ENCODE measurements around the gene CLIP3. TPM values are rescaled to one million over a fixed set of nuclear protein-coding genes. Genes with fewer than 3 reads are reported as not detected.
"Not testable (repeated sequence)": the region's sequence is repeated elsewhere in the genome, so short reads cannot be mapped to it uniquely, and the experiment has no call there.

CLIP3 gene
- total RNA-seq, 1 donor from 2014 or later, result 27.1 TPM

DNA sequence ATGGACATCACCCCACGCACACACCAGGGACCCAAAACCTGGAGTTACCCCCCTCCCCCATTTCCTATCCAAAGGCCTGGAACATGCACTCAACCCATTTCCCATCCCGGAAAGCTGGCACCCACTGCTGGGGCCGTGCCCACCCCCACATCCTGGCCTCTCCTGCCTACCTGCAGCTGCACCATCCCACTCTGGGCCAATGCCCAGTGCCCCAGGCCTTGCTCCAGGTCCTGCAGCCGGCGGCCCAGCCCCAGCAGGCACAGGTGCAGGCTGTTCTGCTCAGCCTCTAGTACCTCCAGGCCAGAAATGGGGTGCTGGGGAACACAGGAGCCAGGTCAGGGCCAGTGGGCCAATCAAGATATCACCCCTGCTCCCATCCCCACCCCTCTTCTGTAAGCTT is 25.7 kb downstream of the CLIP3 start:
- DNase-seq, result no peak

GRCh38 chr19:36003284-36003683 is 29.4 kb downstream of the CLIP3 start:
- DNase-seq, result no peak

DNA sequence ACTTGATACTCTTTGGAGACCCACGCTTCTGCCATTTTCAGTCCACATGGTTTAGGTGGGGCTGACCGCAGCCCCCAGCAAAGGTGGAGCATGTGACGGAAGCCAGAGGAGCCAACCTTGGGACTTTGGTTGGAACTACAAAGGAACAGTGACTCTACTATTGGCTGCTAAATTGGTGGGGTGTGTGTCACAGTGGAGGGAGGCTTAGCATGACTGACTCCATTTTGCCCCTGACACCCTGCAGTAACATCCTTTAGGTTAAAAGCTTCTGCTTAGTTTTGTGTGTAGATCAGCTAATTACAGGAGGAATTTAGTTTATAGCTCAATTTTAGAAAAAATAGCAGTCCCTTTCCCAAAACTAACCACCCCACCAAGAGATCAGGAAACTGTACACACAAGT is 31.1 kb downstream of the CLIP3 start:
- DNase-seq, result no peak

GRCh38 chr19:35996777-35997176 is 35.9 kb downstream of the CLIP3 start:
- DNase-seq, result no peak

GRCh38 chr19:35995048-35995993 is 37.4 kb downstream of the CLIP3 start, which contains the start of gene SDHAF1:
Gene SDHAF1, plus strand, starts transcription at chr19:35995188. Its CDS starts 87 bp downstream, at chr19:35995275.
- DNase-seq, result peak; percentile 95

DNA sequence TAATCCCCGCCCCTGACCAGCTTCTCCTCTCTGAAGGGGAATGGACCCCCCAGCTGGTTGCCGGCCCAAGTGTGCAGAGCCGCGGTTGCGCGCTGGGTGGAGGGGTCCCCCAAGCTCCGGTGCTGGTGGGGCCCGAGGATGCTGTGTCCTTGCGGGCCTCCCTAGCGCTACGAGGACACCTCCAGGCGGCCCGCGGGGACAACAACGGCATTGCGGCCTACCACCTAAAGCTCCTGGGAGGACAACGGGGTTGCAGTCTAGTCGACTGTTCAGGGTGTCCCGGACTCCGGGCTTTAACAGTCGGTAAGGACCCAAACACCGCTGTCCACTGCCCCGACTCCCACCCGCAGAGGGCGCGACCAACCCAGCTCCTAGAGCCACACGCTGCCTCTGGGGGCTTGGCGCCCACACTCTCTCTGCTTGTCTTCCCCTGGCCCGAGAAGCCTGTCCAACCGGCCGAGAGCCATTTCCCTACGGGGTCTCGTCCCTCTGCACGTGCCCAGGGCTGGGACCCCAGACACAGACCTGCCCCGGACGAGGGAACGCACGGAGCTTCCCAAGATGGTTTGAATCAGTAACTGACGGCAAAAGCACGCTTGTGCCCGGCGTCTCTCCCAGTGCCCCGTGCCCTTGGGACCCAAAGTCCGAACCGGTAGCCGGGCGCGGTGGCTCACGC is 38.6 kb downstream of the CLIP3 start:
- DNase-seq, result no peak

DNA sequence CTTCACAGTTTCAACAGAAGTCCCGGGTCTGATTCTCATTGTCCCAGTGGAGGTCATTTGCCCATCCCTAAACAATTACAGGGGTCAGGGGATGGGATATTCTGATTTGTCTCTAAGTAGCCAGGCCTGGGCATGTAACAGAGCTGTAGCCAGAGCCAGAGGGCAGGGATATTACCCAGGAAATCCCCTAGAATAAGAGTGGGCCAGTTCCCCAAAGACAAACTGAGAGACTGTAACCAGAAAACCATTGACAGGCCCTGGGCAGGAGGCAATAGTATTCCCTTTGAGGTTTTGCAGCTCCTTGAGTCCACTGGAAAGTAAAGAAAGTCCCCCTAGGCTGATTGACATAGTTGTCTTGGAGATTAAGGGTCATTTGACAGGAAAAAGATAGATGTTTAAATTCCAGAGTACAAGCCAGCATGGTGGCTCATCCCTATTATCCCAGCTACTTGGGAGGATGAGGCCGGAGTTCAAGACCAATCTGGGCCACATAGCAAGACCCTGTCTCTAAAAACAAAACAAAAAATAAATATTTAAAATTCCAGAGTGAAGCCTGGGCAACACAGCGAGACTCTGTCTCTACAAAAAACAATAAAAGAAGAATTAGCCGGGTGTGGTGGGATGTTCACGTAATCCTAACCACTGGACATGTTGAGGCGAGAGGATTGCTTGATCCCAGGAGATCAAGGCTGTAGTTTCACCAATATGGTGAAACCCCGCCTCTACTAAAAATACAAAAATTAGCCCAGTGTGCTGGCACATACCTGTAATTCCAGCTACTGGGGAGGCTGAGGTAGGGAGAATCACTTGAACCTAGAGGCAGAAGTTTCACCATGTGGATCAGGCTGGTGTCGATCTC is 39.5 kb downstream of the CLIP3 start:
- DNase-seq, result no peak

DNA sequence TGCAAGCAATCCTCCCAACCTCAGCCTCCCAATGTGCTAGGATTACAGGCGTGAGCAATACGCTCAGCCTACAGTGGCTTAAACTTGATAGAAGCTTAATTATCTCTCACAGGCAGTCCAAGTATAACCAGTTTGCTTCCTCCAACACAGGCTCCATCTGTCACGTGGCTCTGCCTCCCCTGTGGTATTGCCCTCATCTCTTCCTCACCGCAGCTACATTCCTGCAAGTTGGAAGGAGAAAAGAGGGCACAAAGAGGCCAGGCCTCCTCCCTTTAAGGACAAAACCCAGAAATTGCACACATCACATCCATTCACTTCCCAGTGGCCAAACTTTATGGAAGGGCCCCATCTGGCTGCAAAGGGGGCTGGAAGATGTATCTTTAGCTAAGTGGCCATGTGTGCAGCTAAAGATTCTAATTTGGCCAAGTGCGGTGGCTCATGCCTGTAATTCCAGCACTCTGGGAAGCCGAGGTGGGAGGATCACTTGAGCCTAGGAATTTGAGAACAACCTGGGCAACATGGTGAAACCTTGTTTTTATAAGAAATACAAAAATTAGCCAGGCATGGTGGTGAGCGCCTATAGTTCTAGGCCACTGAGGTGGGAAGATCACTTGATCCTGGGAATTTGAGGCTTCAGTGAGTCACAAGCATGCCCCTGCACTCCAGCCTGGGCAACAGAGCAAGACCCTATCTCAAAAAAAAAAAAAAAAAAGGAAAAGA is 40.8 kb downstream of the CLIP3 start:
- DNase-seq, result no peak

DNA sequence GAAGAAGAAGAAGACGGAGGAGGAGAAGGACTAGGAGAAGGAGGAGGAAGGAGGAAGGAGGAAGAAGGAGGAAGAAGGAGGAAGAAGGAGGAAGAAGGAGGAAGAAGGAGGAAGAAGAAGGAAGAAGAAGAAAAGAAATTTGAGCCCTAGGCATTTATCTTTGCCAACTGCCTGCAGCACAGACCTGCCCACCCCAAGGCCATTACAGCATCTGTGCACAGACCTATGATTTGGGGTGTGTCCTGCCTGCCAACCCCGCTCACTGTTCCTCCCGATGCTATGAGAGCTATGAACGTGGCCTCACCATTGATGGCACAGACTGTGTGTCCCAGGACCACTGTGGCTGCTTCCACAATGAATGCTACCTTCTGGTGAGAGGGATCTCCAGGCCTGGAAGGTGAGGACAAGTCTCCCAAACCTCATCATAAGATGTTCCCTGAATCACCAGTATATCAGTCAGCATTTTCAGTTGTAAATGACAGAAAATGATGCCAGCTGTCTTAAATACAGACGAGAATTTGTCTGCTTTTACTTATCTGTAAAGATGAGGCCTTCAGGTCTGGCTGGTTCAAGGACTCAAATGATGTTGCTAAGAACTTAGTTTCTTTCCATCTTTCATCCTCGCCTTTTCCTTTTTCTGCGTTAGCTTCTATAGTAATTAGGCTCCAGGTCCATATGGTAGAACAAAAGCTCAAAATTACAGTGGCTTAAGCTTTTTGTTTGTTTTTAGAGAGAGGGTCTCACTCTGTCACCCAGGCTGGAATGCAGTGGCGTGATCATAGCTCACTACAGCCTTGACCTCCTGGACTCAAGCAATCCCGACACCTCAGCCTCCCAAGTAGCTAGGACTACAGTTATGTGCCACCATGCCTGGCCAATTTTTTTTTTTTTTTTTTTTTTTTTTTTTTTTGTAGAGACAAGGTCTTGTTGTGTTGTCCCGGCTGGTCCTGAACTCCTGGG is 41.6 kb downstream of the CLIP3 start:
- DNase-seq, result no peak

DNA sequence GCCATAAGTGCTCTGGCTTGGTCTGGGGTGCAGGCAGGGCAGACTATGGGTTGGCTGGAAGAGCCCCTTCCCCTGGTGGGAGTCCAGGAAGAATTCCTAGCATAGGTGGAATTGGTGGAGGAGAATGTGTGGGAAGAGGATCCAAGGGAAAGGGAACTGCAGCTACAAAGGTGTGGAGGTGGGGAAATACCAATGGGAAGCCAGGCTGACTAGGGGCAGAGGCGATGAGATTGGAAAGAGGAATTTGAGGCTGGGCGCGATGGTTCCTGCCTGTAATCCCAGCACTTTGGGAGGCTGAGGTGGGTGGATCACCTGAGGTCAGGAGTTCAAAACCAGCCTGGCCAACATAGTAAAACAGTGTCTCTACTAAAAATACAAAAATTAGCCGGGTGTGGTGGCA is 42.5 kb downstream of the CLIP3 start:
- DNase-seq, result no peak

GRCh38 chr19:35988824-35989223 is 43.8 kb downstream of the CLIP3 start:
- DNase-seq, result no peak

GRCh38 chr19:35987571-35987896 is 45.1 kb downstream of the CLIP3 start:
- no peak for DNase-seq

DNA sequence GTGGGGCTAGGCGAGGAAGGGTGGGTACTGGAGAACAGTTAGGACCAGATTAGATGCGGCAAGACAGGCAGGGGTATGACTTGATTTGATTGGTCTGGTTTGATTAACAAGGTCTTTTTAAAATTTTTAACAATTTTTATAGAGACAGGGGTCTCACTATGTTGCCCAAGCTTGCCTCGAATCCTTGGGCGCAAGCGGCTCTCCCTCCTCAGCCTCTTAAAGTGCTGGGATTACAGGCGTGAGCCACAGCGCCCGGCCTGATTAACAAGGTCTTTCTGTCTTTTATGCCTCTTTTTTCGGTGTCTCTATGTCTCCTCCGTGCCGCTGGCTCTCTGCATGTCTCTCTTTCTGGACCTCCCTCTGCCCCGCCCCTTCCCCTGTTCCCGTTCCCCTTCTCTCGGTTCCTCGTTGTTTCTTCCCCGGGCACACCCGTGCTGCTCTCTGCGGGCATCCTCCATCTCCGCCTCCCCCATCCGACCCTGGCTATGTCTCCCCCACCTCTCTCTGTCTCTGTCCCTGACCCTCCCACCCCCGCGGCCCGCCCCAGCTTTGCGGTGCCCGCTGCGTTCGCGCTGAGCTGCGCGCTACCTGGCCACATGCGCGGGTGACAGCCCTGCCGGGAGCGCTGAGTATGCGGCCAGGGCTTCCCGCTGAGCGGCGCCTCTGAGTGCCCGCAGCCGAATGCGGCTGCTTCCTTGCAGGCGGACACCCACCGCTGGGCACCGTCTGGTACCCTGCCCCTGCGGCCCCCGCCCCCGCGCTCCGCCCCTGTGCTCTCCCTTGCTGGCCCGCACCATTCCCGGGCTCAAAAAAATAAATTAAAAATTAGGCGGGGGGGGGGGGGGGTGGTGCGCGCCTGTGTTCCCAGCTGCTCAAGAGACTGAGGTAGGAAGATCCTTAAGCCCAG is 45.8 kb downstream of the CLIP3 start:
- peak; percentile 32 for DNase-seq

- no peak for DNase-seq
Measured at GRCh38 chr19:35986111-35986510, 46.6 kb downstream of the CLIP3 start.

DNA sequence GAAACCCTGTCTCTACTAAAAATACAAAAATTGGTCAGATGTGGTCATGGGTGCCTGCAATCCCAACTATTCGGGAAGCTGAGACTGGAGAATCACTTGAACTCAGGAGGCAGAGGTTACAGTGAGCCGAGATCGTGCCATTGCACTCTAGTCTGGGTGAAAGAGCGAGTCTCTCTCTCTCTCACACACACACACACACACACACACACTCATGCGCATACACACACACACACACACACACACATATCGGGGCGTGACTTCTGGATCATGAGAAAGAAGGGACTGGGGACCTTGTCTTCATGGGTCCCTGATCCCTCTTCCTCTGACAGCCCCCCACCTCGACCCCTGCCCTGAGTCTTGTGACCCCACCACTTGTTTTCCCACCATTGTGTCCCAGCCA is 49.5 kb downstream of the CLIP3 start:
- no peak for DNase-seq

GRCh38 chr19:35980997-35981396 is 51.7 kb downstream of the CLIP3 start:
- DNase-seq, result not testable (repeated sequence)

GRCh38 chr19:35978832-35979365 is 53.8 kb downstream of the CLIP3 start:
- no peak for DNase-seq

GRCh38 chr19:35978271-35978670 is 54.4 kb downstream of the CLIP3 start:
- DNase-seq, result no peak

GRCh38 chr19:35977446-35978222 is 55.0 kb downstream of the CLIP3 start:
- no peak for DNase-seq

All from occipital lobe (tissue), 2 donors.